ENCODE measurements around the gene VPS11. TPM values are rescaled to one million over a fixed set of nuclear protein-coding genes. Genes with fewer than 3 reads are reported as not detected.

Gene VPS11
- total RNA-seq, 4 donors from 2014 or later = 26.3 to 72.6 (median 37.2) TPM

GRCh38 chr11:119117004-119117706 is 49.5 kb downstream of the VPS11 start:
- Histone ChIP-seq H3K36me3 (peaks cover 0 to 53% (median 0%) of the 10 kb centered on the region in 3 donors), H3K4me3 (no peak overlapping the region), H3K9me3 (no peaks in the 10 kb centered on the region), H3K4me1 (peaks cover 0 to 3% (median 0%) of the 10 kb centered on the region in 4 donors), H3K27ac (no peak overlapping the region), H3K27me3 (no peaks in the 10 kb centered on the region)
- TF ChIP-seq, protein P1, sequence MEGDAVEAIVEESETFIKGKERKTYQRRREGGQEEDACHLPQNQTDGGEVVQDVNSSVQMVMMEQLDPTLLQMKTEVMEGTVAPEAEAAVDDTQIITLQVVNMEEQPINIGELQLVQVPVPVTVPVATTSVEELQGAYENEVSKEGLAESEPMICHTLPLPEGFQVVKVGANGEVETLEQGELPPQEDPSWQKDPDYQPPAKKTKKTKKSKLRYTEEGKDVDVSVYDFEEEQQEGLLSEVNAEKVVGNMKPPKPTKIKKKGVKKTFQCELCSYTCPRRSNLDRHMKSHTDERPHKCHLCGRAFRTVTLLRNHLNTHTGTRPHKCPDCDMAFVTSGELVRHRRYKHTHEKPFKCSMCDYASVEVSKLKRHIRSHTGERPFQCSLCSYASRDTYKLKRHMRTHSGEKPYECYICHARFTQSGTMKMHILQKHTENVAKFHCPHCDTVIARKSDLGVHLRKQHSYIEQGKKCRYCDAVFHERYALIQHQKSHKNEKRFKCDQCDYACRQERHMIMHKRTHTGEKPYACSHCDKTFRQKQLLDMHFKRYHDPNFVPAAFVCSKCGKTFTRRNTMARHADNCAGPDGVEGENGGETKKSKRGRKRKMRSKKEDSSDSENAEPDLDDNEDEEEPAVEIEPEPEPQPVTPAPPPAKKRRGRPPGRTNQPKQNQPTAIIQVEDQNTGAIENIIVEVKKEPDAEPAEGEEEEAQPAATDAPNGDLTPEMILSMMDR (IDR thresholded peaks at IDR 0.05) = no peak
- no peak for TF ChIP-seq POLR2A (IDR thresholded peaks at IDR 0.05)
- no peak for DNase-seq

DNA sequence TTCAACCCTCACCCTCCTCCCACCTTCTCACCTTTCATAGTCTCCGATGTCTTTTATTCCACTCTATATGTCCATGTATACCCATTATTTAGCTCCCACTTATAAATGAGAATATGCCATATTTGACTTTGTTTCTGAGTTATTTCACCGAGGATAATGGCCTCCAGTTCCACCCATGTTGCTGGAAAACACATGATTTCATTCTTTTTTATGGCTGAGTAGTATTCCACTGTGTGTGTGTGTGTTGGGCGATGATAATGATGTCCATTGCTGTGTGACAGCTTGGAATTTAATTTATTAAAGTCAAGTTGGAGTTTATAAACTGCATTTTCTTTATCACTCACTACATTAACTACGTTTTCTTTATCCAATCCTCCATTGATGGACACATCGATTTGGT is 50.6 kb downstream of the VPS11 start:
- Histone ChIP-seq H3K4me3 (no peak overlapping the region), H3K27me3 (no peaks in the 10 kb centered on the region), H3K36me3 (peaks cover 0 to 42% (median 0%) of the 10 kb centered on the region in 3 donors), H3K4me1 (peaks cover 0 to 10% (median 4%) of the 10 kb centered on the region in 4 donors), H3K27ac (no peak overlapping the region), H3K9me3 (no peaks in the 10 kb centered on the region)
- DNase-seq = no peak
- TF ChIP-seq, protein P1 (IDR thresholded peaks at IDR 0.05) = no peak
- no peak for TF ChIP-seq POLR2A (IDR thresholded peaks at IDR 0.05)

DNA sequence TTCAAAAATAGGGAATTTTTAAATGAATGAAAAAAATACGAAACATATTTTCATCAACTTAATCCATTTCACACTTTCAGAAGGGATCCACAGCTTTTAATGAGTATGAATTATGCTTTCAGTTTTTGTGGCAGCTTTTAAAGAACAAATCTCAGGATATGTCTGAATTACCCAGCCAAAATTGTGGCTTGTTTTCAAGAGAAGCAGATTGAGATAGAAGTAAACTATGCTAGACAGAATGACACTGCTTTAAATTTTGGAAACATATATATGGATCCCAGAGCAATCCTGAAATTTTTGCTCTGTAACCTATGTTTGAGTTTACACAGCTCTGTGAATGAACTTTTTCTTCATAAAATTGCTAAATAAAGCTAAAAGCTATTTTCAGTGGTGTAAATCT is 51.3 kb downstream of the VPS11 start:
- Histone ChIP-seq H3K36me3 (peaks cover 0 to 38% (median 0%) of the 10 kb centered on the region in 3 donors), H3K4me3 (no peak overlapping the region), H3K9me3 (no peaks in the 10 kb centered on the region), H3K27ac (no peak overlapping the region), H3K27me3 (no peaks in the 10 kb centered on the region), H3K4me1 (peaks cover 0 to 10% (median 4%) of the 10 kb centered on the region in 4 donors)
- DNase-seq = no peak
- no peak for TF ChIP-seq POLR2A (IDR thresholded peaks at IDR 0.05)
- TF ChIP-seq, protein P1 (IDR thresholded peaks at IDR 0.05) = no peak

GRCh38 chr11:119120639-119121007 is 53.0 kb downstream of the VPS11 start:
- no peak for TF ChIP-seq POLR2A (IDR thresholded peaks at IDR 0.05)
- TF ChIP-seq, protein P1 (IDR thresholded peaks at IDR 0.05) = no peak
- no peak for DNase-seq
- Histone ChIP-seq H3K27me3 (no peaks in the 10 kb centered on the region), H3K9me3 (no peaks in the 10 kb centered on the region), H3K36me3 (peaks cover 0 to 36% (median 0%) of the 10 kb centered on the region in 3 donors), H3K4me3 (peak overlapping the region; percentile 73 to 94 (median 82)), H3K4me1 (peaks cover 0 to 16% (median 4%) of the 10 kb centered on the region in 4 donors), H3K27ac (peak overlapping the region; percentile 66 to 88 (median 86))

DNA sequence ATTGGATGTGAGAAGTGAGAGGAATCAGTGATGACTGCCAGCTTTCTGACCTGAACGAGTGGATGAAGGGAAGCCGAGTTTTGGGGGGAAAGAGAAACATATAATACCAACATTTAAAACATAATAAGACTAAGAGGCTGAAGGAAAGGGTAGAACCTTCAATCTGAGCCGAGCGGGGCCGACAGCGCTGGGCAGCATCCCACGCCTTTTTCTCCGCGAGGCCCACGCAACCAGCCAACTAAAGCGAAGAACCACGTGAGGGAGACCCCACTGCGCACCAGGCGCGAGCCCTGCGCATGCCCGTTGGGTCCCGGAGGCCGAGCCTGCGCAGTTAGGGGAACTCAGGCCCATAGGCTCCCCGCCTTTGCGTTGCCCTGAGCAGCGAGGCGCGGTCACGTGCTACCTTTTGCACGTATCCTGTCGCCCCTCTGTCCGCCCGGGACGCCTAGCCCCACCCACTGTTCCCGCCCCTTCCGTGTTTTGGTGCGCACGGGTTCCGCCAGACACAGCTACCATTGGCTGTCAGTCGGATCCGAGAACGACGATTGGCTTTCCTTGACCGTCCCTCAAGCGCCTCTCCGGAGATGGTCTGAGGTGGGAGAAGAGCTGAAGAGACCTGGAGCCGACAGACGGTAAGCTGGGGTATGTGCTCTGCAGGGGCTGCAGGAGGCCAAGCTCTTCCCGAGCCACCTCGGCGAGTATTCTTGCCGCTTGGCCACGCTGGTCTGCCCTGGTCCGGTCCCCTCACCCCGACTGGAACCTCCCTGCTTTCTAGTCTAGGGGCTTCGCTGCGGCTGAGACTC is 53.6 kb downstream of the VPS11 start, which contains the start of gene HINFP:
HINFP (plus strand) TSS at position 573 of the 803 bp plus-strand sequence. CDS start 5,365 bp downstream, outside the sequence.
- TF ChIP-seq POLR2A (IDR thresholded peaks at IDR 0.05) = peak; percentile 31 to 77
- TF ChIP-seq, protein P1 (IDR thresholded peaks at IDR 0.05) = no peak
- peaks cover 0 to 16% (median 4%) of the 10 kb centered on the region in 4 donors for H3K4me1 ChIP-seq
- DNase-seq = peak; percentile 99 to 100 (median 100)
- no peaks in the 10 kb centered on the region for H3K9me3 ChIP-seq
- H3K27ac ChIP-seq = peak within 1 kb of the TSS; percentile 77 to 88 (median 86)
- peak within 1 kb of the TSS; percentile 73 to 94 (median 82) for H3K4me3 ChIP-seq
- no peaks in the 10 kb centered on the region for H3K27me3 ChIP-seq
- H3K36me3 ChIP-seq = peaks cover 0 to 31% (median 0%) of the 10 kb centered on the region in 3 donors
